HG02840 (cell line): Measurements from ENCODE around the gene TEX2.
A peak's percentile ranks its signal among the peaks of the same experiment; 100 is the strongest.

ENCODE experiments used
- ATAC-seq: cut with Tn5 transposase; IDR thresholded peaks from one replicate; pipeline ENCODE4 v1.9.1; 2021; ENCODE audit warnings: mild to moderate bottlenecking, moderate library complexity, moderate number of reproducible peaks; ENCODE audit not compliant: unreplicated experiment, low FRiP score

The TEX2 gene

DNA sequence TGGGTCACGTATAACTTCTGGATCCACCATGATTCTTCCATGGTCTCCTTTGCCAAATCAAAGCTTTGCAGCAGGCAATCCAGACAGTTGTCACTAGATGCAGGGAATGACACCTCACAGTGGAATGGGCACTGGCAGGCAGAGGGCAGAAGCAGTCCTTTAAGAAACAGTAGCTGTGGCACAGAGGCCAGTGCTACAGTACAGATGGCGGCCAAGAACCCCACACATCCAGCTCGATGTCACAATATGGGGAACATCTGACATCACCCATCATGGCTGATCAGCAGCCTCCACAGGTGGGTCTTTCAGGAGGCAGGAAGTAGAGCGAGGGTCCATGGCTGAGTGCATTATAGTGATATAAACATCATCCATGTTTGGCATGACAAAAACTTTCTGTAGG lies 114.4 kb downstream of the TEX2 start:
- no peak for ATAC-seq

DNA sequence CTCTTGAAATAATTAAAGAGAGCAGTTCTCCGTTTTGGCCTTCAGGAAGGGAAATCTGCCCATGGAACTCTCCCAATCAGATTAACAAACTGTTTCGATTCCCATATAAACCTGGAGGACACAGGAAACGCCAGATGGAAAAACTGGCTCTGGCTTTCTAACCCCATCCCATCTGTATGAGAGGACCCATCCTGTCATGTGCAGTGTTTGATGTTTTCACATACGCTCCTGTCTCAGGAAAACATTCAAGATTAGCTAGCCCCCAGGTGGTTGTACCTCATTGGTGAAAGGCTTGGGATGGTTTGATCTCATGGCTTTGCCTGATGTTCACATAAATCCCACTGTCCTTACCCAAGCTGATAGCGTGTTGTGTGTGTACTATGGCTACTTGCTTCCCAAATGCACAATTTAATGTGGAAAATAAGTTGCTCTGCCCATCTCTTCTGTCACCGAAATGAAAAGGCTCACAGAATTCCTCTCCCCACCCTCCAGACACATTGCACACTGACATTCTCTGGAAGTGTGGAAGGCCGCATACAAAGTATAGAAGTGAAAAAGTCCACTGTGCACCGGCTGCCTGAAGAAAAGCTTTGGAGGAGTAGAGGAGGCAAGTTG lies 114.9 kb downstream of the TEX2 start:
- ATAC-seq = no peak

DNA sequence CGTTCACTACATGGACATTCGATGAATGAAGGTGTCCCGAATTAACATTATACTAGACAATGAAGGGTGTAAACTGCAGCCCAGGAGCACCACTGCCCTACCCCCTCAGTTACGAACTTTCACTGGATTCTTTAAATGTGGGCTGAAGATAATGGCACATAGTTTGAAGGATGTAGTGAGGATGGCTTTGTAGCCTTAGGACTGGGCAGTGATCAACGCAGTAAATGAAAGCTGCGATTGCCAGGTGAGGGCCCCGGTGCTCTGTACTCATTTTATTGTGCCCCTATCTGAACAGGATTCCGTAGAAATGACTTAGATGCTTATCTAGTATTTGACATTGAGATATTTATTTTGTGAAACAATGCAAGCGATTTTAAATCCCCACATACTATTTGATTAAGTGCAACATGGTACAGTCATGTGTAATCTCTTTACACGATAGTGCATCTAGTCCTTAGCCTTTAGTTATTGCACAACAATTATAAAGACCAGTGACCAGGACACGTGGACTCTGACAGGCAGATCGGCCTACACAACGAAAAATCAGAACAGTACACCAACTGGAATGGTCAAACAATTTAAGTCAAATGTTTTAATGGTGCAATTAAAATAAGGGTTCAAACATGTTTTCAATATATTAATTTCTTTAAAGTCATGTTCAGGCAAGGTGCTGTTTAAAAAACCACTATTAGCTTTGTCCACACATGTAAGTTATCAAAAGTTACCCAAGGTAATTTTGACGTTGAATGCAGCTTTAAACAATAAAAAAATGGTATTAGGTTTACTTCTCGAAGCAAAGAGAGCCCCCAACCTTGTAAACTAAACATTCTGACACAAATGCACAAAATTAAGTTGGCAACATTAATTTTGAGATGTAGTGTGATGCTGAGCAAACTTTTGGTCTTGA lies 115.7 kb downstream of the TEX2 start:
- no peak for ATAC-seq

DNA sequence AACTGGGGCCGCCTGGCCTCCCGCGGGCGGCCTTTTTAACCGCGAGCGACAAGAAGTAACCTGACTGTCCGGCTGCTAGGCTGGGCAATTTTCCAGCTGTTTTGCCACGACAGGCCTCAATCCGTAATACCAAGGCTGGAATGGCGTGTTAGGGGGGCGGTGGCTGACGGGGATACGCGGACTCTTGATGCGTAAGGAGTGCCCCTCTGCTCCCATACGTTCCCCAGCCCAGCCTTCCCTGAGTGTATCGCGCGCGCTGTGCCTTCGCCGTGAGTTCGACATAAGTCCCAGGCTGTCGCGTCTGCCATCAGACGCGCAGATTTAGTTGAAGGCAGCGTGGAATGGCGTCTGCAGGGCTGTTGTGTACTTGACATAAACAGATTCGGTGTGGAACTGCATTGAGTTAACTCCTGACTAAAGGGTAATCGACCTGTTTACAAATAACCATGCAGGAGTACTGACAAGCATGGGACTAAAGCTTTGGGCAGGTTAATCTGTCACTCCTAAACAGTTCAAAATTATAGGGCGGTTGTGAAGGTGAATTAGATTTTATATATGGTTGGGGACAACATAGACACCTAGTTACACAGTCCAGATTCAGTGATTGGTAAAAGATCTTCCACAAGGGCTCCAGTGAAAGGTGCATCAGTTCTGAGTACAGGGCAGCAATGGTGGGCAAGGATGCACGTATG lies 116.5 kb downstream of the TEX2 start:
- peak; percentile 12 for ATAC-seq

DNA sequence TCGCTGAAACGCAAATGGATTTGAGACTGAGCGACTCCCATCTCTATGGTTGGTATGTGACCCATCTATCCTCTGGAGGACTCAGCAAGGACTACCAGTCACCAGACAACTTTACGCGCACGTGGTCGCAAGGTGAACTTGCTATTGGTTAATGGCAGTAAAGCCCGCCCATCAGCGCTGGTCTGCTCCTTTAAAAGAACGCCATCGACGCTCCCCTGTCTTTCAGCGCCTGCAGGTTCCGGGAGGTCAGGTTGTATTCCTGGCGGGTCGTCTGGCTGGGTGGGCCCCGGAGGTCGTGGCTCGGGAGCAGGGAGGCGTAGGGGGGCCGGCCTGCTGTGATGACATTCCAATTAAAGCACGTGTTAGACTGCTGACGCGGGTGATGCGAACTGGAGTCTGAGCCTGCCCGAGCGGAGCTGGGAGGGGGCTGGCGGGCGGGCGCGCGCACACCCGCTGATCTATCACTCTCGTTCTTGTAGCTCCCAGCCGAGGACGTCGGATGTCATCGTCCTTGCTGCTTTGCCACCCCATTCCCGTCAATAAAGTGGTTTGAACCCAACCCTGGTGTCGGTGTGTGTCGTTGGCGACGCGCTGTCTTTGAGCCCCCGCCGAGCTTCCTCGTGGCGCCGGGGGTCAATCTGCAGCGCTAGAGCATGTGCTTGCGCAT lies 117.2 kb downstream of the TEX2 start:
- peak; percentile 95 for ATAC-seq

DNA sequence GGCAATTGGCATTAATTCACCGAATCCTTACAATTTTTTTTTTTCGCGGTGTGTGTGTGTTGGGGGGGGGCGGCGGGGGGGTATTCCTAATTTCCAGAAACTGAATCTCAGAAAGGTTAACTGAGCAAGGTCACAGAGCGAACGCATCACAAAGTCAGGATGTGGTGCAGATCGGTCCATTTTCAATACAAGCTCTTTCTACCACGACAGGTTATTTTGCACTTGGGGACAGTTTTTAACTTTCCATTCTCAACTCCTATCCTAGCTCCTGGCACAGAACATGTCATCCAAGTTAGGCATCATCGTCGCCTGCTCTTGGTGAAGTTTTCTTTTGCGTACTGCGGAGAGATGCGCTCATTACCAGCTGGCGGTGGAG lies 117.7 kb downstream of the TEX2 start:
- ATAC-seq = no peak

DNA sequence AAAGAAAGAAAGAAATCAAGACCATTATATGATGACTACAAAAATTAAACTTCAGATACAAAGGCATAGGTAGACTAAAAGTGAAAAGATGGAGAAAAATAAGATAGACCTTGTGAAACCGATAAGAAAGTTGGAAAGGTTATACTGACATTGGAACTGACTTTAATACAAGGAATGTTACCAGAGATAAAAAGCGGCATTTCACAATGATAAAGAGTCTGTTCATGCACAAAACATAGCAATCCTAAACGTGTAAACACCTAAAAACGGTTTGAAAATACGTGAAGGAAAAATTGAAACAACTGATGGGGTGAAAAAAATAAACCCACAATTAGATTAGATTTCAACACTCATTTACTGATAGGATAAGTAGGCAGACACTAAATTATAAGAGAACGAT lies 123.5 kb downstream of the TEX2 start:
- ATAC-seq = no peak

DNA sequence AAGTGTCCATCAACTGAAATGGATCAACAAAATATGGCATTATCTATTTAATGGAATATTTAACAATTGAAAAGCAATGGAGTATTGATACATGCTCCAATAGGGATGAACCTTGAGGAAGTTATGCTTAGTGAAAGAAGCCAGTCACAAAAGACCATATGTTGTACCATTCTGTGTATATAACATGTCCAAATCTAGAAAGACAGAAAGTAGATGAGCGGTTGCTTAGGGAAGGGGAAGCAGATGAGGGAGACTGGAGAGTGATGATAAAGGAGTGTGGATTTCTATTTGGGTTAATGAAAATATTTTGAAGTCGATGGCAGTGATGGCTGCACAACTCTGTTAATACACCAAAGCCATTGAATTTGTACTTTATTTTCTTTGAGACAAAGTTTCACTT lies 124.6 kb downstream of the TEX2 start:
- ATAC-seq = no peak

DNA sequence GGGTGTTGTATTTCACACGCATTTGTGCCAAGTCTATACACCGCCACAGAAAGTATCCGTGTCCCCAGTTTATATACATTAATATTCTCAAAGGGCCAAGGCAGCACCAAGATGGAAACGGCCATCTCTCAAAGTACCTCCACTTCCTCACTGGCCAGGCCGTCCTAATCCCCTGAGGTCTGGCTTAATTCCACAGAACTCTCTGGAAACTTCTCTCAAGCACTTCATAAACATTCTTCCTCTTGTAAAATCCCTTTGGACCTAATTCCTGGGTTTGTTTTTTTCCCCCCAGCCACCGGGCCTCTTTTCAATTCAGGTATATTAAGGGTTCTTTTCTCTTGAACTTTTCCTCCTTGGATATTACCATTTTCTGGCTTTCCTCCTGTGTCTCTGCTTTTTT lies 128.1 kb downstream of the TEX2 start:
- ATAC-seq = no peak

DNA sequence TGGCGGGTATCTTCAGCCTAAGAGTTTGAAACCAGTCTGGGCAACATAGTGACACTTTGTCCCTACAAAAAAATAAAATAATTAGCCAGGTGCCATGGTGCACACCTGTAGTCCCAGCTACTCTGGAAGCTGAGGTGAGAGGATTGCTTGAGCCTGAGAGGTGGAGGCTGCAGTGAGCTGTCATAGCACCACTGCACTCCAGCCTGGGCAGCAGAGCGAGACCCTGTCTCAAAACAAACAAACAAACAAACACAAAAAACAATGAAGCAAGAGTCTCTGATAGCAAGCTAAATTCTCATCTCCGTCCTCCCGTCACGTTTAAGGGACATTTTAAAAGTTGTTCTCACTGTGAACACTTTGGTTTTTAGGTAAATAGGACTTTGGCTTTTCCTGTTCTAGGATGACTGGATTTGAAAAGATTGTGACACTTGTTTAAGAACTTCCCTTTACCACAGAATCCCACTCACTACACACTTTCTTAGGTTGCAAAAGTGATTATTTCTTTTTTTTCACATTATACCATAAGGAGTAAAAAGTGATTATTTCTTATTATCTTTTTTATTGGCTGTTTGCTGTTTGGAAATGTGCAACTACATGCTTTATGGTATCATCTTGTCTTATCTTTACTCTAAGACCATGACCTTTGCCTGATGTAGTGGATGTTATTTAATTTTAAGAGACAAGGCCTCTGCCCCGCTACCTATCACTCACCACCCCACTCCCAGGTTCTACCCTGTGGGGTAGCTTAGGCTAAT lies 128.7 kb downstream of the TEX2 start:
- no peak for ATAC-seq

DNA sequence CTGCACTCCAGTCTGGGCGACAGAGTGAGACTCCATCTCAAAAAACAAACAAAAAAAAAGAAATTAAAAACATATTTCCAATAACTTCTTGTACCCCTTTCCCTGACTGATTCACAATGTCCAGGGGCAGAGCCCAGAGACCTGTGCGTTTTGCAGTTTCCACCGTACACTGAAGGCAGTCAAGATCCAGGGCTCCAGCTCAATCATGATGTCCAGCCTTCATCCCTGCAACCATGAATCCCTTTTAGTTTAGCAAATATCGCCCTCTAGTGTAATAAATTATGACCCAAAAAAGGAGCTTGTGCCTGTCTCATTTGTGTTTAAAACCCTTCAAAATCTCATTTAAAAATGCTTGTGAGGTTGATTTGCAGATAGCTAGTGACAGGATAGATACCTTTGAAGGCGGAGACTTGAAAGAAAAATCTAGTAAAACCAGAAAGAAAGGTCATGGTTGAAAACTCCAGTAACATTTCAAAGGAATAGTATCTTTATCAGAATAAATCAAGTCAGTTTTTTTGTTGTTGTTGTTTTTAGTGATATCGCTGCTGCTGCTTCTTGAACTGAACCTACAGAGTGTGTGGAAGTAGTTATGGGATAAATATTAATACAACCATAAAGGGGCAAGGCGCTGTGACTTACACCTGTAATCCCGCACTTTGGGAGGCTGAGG lies 129.4 kb downstream of the TEX2 start:
- ATAC-seq = no peak

DNA sequence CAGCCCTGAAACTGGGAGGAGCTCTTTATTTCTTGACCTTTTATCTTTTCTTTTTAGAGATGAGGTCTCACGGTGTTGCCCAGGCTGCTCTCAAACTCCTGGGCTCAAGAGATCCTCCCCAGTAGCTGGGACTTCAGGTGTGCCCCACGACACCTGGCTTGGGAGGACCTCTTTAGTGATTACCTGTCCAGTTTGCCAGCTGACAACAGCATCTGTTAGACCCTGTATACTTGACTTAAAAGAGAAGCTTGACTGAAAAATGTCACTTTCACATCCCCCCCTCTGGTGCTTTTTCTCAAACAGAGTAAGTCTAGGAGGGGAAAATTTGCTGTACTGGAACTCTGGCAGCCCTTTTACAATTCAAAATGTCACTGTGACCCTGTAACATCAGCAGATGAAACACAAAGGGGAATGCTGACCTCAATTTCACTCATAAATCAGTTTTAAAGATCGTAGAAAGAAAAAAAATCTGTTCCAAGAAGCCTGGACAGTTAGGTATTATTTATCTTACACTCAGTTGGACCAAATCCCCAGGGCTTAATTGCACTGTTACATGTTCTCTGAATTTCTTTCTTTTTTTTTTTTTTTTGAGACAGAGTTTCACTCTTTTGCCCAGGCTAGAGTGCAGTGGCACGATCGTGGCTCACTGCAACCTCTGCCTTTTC lies 131.3 kb downstream of the TEX2 start:
- ATAC-seq = no peak

DNA sequence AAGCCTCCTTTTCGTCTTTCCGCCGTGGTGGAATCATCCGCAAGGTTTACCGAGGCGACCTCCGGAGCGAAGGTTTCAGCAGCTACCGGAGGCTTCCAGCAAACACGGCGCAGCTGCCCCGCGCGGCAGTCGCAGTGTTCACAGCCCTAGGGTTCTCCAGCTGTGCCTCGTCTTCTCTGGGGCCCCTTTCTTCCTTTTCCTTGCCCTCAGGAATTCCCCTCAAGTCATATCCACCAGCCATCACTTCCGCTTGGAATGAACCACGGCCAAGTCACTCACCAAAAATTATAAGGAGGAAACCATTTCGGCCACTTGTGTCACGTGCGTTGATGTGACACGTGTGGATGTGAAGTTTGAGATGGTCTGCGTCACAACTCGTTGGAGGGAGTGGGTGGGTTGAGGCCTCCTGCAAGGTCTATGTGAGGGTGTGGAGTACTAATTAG lies 132.5 kb downstream of the TEX2 start:
- ATAC-seq = peak; percentile 21

DNA sequence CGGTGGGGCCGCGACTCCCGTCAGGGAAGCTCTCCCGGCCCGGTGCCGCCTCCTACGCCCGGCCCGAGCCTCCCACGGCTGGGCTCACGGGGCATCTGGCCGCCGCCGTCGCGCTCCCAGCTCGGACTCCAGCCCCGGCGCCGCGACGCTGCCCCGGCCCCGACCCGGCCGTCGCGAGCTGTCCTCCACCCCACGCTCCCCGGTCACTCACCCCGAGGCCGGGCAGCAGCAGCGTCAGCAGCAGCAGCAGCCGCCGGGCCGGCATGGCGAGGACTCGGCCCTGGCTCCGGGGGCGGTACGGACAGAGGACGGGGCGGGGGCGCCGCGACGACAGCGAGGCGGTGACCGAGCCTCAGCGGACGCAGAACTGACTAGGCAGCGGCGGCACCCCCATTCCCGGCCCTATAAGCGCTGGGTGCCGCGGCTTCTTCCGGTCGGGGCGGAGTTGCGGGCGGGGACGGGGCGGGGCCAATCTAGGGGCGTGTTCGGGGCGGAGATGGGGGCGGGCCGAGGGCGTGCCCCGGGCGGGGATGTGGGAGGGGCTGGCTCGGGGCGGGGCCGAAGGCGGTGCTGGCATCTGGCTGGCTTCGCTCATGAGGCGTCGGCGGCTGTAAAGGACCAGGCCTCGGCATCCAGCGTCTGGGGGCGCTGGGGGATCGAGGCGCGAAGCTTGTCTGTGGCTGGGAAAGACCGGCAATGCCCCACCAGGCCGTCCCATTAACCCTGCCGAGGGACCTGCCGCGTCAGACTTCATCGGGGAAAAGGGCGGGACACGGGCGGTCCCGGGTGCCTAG lies 133.1 kb downstream of the TEX2 start, which contains the start of gene ERN1:
TSS of gene ERN1 (minus strand) at position 380 of the 794 bp plus-strand sequence. CDS start at position 265, 115 bp downstream.
- ATAC-seq = peak; percentile 74

DNA sequence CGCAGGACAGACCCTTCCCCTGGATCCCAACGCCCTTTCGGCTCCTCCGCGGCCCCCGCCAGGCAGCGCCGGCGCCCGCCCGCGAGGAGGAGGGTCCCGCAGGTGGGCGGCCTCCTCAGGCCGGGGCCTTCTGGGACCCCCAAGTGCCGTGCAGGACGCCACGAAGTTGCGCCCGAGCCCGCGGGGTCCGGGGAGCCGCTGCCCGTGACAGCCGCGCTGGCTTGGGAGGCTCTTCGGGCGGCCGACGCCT lies 133.6 kb downstream of the TEX2 start:
- ATAC-seq = no peak

DNA sequence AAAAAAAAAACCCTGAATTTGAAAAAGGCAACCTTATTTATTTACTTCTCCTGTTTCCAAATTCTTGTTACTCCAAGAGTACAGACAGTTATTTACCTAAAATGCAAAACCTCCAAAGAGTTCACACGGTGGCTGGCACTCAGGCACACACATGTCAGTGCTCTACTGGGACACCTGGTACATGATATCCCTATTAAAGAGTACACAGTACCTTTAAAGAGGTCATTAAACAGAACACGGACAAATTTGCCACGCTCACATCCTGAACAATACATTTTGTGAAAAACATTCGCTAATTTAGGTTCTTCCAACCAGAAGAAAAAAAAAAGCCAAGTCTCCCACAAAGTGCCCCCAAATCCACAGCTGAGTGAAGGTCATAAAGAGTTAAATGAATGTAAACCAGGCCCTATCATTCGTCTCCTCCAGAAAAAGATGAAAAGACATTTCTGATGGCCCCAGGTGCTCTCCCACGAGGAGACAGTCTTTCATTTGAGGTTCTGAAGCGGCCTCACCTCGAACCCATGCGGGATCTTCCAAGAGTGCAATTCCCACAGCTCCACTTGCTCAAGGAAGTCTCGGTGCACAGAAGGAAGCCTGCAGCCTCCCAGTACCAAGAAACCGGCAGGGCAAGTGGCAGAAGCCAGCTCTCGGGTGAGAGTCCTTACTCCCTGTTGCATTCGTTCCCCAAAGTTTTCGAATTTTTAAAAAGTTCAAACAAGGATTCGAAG lies 134.1 kb downstream of the TEX2 start:
- no peak for ATAC-seq

DNA sequence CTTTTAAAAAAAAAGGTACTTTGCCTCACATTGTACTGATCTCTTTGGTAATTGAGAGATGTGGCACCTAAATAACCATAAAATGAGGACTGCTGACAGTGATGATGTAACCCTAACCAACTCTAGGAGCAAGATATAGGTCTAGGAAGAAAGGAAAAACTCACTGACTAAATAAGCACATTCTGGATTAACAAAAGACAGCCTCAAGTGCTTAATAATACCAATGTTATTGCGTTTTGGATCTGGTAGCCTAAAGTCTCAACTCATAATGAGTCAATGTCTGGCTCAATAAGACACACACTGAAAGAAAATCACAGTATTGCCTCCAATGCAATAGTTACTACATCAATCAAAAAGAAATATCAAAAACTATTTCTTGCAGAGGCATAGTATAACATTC lies 136.1 kb downstream of the TEX2 start:
- no peak for ATAC-seq

DNA sequence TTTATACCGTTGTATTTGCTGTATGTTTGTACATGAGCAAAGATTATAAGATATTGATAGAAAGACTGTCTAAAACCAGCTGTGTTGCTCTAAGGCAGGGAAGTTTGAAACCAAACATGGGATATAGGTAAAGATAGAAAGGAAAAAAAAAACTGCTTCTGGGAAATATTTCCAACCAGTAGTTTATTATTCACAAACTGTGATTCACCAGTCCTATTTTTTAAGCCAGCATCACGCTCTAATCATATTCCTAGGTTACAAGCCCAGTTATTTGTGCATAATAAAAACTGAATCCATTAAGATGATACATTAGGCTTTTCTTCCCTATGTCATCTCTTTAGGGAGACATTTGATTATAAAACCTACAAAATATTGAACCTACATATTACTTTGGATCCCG lies 137.1 kb downstream of the TEX2 start:
- ATAC-seq = no peak
